ENCODE results near the gene MYH16.

DNA sequence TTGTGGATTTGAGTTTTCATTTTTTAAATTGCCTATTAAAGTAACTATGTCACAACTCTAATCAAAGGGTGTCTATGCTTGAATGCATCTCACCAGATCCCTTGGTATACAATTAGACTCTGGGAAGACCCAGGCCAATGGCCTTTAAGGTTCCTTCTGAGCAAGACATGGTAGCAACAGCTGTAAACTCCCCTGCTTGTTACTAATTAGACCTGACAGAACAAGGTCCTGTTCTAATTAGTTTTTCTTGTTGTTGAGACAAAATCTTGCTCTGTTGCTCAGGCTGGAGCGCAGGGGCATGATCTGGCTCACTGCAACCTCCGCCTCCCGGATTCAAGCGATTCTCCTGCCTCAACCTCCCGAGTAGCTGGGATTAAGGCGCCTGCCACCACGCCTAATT is 2.9 kb downstream of the MYH16 start:
- TF ChIP-seq REST (IDR thresholded peaks at IDR 0.05; ENCODE audit: insufficient read depth in 1 of 2, low read depth in 2 of 2, low read length in 2 of 2) (no peak), TAF1 (IDR thresholded peaks at IDR 0.05; ENCODE audit: borderline replicate concordance, insufficient read depth, low read length) (no peak), POLR2AphosphoS5 (IDR thresholded peaks at IDR 0.05; ENCODE audit: low read depth, low read length) (no peak)
